Activated naive CD4-positive, alpha-beta T cell treated with anti-CD3 and anti-CD28 coated beads, Interleukin-2, amount 50 U/mL, for 72 hours (primary cell): ENCODE measurements around the gene XYLB. TPM values are rescaled to one million over a fixed set of nuclear protein-coding genes. Genes with fewer than 3 reads are reported as not detected.
"Not testable (repeated sequence)": the region's sequence is repeated elsewhere in the genome, so short reads cannot be mapped to it uniquely, and the experiment has no call there.

ENCODE experiments used
- ATAC-seq, 2 donors: fragments of 150-1000 bp; cut with Tn5 transposase; 2 replicates each; pipeline ENCODE4 v1.10.0; 2021; ENCODE audit warnings: mild to moderate bottlenecking in 2 of 2, moderate library complexity in 2 of 2
- DNase-seq, 2 donors: peaks; one replicate each; pipeline ENCODE4 v3.0.0; 2021 to 2022; ENCODE audit warnings: low spot score in 2 of 2
- H3K27ac Mint-ChIP-seq, 2 donors: one replicate each; pipeline ENCODE4 v1.8.0; 2022; ENCODE audit warnings: mild to moderate bottlenecking in 2 of 2, mixed read lengths in 2 of 2
- H3K36me3 Mint-ChIP-seq, 2 donors: one replicate each; pipeline ENCODE4 v1.8.0; 2022; ENCODE audit warnings: mixed read lengths in 2 of 2
- H3K9me3 Mint-ChIP-seq, 2 donors: one replicate each; pipeline ENCODE4 v1.8.0; 2022; ENCODE audit warnings: mixed read lengths in 2 of 2
- total RNA-seq, 2 donors: library from RNA; stranded (reverse); gene quantifications; one replicate each; pipeline ENCODE4 v1.2.3, GENCODE V29; 2022

XYLB gene
- 1 to 10 TPM; 2.3 to 9.8 TPM for total RNA-seq

GRCh38 chr3:38346587-38347410 is at the start of gene XYLB:
Gene XYLB (plus strand): TSS chr3:38346785. CDS start chr3:38346869, 84 bp downstream.
- no peaks in the 10 kb centered on the region for H3K9me3 Mint-ChIP-seq
- peaks cover 0 to 5% of the 10 kb centered on the region in 2 donors for H3K36me3 Mint-ChIP-seq
- peak within 1 kb of the TSS in 1 of 2 donors; percentile 40 for H3K27ac Mint-ChIP-seq
- DNase-seq (peak; percentile 83 to 87), ATAC-seq (peak; percentile 98 to 99)

- not testable (repeated sequence) for H3K9me3 Mint-ChIP-seq, H3K27ac Mint-ChIP-seq, DNase-seq, H3K36me3 Mint-ChIP-seq, ATAC-seq
Measured at GRCh38 chr3:38297053-38297452, 49.5 kb upstream of the XYLB start.

GRCh38 chr3:38297537-38297936 is 49.0 kb upstream of the XYLB start:
- DNase-seq (no peak), ATAC-seq (no peak)
- H3K27ac Mint-ChIP-seq = no peak overlapping the region
- H3K36me3 Mint-ChIP-seq = no peaks in the 10 kb centered on the region
- H3K9me3 Mint-ChIP-seq = no peaks in the 10 kb centered on the region

GRCh38 chr3:38297947-38298711 is 48.5 kb upstream of the XYLB start:
- no peak for DNase-seq
- H3K27ac Mint-ChIP-seq = no peak overlapping the region

GRCh38 chr3:38306941-38307340 is 39.6 kb upstream of the XYLB start:
- no peak for ATAC-seq
- H3K36me3 Mint-ChIP-seq = peaks cover 0 to 9% of the 10 kb centered on the region in 2 donors
- H3K27ac Mint-ChIP-seq = no peak overlapping the region
- peaks cover 0 to 4% of the 10 kb centered on the region in 2 donors for H3K9me3 Mint-ChIP-seq
- DNase-seq = no peak

More at GRCh38 chr3:38297947-38298711, 48.5 kb upstream of the XYLB start:
- Mint-ChIP-seq H3K36me3 (no peaks in the 10 kb centered on the region), H3K9me3 (no peaks in the 10 kb centered on the region)
- no peak for ATAC-seq

- H3K36me3 Mint-ChIP-seq = peaks cover 0 to 9% of the 10 kb centered on the region in 2 donors
Measured at GRCh38 chr3:38307599-38307998, 39.0 kb upstream of the XYLB start.

GRCh38 chr3:38308456-38308855 is 38.1 kb upstream of the XYLB start:
- Mint-ChIP-seq H3K36me3 (peaks cover 0 to 9% of the 10 kb centered on the region in 2 donors), H3K9me3 (peaks cover 0 to 4% of the 10 kb centered on the region in 2 donors), H3K27ac (no peak overlapping the region)
- DNase-seq = no peak
- no peak for ATAC-seq

More at GRCh38 chr3:38307599-38307998, 39.0 kb upstream of the XYLB start:
- DNase-seq = no peak
- Mint-ChIP-seq H3K9me3 (peaks cover 0 to 4% of the 10 kb centered on the region in 2 donors), H3K27ac (no peak overlapping the region)
- no peak for ATAC-seq

- Mint-ChIP-seq H3K36me3 (no peaks in the 10 kb centered on the region), H3K9me3 (no peaks in the 10 kb centered on the region), H3K27ac (no peak overlapping the region)
- no peak for ATAC-seq
- no peak for DNase-seq
Measured at GRCh38 chr3:38311476-38311875, 35.1 kb upstream of the XYLB start.

GRCh38 chr3:38311941-38312340 is 34.6 kb upstream of the XYLB start:
- Mint-ChIP-seq H3K27ac (no peak overlapping the region), H3K9me3 (no peaks in the 10 kb centered on the region), H3K36me3 (no peaks in the 10 kb centered on the region)
- DNase-seq (no peak), ATAC-seq (no peak)

GRCh38 chr3:38312356-38312755 is 34.2 kb upstream of the XYLB start:
- H3K27ac Mint-ChIP-seq = no peak overlapping the region
- DNase-seq (no peak), ATAC-seq (no peak)
- H3K36me3 Mint-ChIP-seq = no peaks in the 10 kb centered on the region
- H3K9me3 Mint-ChIP-seq = no peaks in the 10 kb centered on the region

- Mint-ChIP-seq H3K27ac (no peak overlapping the region), H3K36me3 (no peaks in the 10 kb centered on the region), H3K9me3 (no peaks in the 10 kb centered on the region)
- ATAC-seq (no peak), DNase-seq (no peak)
Measured at GRCh38 chr3:38313263-38313662, 33.3 kb upstream of the XYLB start.

GRCh38 chr3:38313695-38314094 is 32.9 kb upstream of the XYLB start:
- Mint-ChIP-seq H3K9me3 (no peaks in the 10 kb centered on the region), H3K27ac (no peak overlapping the region), H3K36me3 (no peaks in the 10 kb centered on the region)
- DNase-seq (no peak), ATAC-seq (no peak)

- H3K27ac Mint-ChIP-seq = no peak overlapping the region
- H3K9me3 Mint-ChIP-seq = no peaks in the 10 kb centered on the region
- no peak for ATAC-seq
- no peak for DNase-seq
- H3K36me3 Mint-ChIP-seq = no peaks in the 10 kb centered on the region
Measured at GRCh38 chr3:38314112-38314763, 32.3 kb upstream of the XYLB start.

- ATAC-seq = no peak
Measured at GRCh38 chr3:38314764-38315487, 31.7 kb upstream of the XYLB start.

GRCh38 chr3:38315488-38316230 is 30.9 kb upstream of the XYLB start:
- DNase-seq = no peak
- H3K27ac Mint-ChIP-seq = no peak overlapping the region
- H3K36me3 Mint-ChIP-seq = no peaks in the 10 kb centered on the region
- no peak for ATAC-seq
- H3K9me3 Mint-ChIP-seq = no peaks in the 10 kb centered on the region

More at GRCh38 chr3:38314764-38315487, 31.7 kb upstream of the XYLB start:
- DNase-seq = no peak
- Mint-ChIP-seq H3K36me3 (no peaks in the 10 kb centered on the region), H3K9me3 (no peaks in the 10 kb centered on the region), H3K27ac (no peak overlapping the region)
